ENCODE measurements around the gene FSIP2.

FSIP2 gene

GRCh38 chr2:185780890-185781289, 42.3 kb downstream of the FSIP2 start:
- Histone ChIP-seq H3K36me3 (ENCODE audit: low read depth) (no peaks in the 10 kb centered on the region), H3K27me3 (ENCODE audit: insufficient read depth, poor library complexity, severe bottlenecking) (no peaks in the 10 kb centered on the region), H3K4me3 (ENCODE audit: severe bottlenecking) (no peak overlapping the region), H3K9me3 (ENCODE audit: severe bottlenecking) (no peaks in the 10 kb centered on the region), H3K4me1 (ENCODE audit: insufficient read depth, poor library complexity, severe bottlenecking) (no peaks in the 10 kb centered on the region), H3K27ac (ENCODE audit: poor library complexity, severe bottlenecking) (no peak overlapping the region)
- TF ChIP-seq CTCF (IDR thresholded peaks at IDR 0.05; ENCODE audit: poor library complexity, severe bottlenecking), result no peak
- DNase-seq (ENCODE audit: low spot score) (no peak), ATAC-seq (ENCODE audit: low read depth) (no peak)

- H3K27ac ChIP-seq (ENCODE audit: poor library complexity, severe bottlenecking), result no peak overlapping the region
- peaks cover 1% of the 10 kb centered on the region for H3K4me1 ChIP-seq (ENCODE audit: insufficient read depth, poor library complexity, severe bottlenecking)
- TF ChIP-seq CTCF (IDR thresholded peaks at IDR 0.05; ENCODE audit: poor library complexity, severe bottlenecking), result no peak
- no peaks in the 10 kb centered on the region for H3K36me3 ChIP-seq (ENCODE audit: low read depth)
- ATAC-seq (ENCODE audit: low read depth), result no peak
- no peaks in the 10 kb centered on the region for H3K27me3 ChIP-seq (ENCODE audit: insufficient read depth, poor library complexity, severe bottlenecking)
- no peak overlapping the region for H3K4me3 ChIP-seq (ENCODE audit: severe bottlenecking)
- no peak for DNase-seq (ENCODE audit: low spot score)
- peaks cover 2% of the 10 kb centered on the region for H3K9me3 ChIP-seq (ENCODE audit: severe bottlenecking)
These were observed 43.7 kb downstream of the FSIP2 start for GRCh38 chr2:185782223-185782769.

GRCh38 chr2:185785156-185785555, 46.6 kb downstream of the FSIP2 start:
- TF ChIP-seq CTCF (IDR thresholded peaks at IDR 0.05; ENCODE audit: poor library complexity, severe bottlenecking), result no peak
- Histone ChIP-seq H3K9me3 (ENCODE audit: severe bottlenecking) (peaks cover 2% of the 10 kb centered on the region), H3K27ac (ENCODE audit: poor library complexity, severe bottlenecking) (no peak overlapping the region), H3K4me3 (ENCODE audit: severe bottlenecking) (no peak overlapping the region), H3K27me3 (ENCODE audit: insufficient read depth, poor library complexity, severe bottlenecking) (no peaks in the 10 kb centered on the region), H3K36me3 (ENCODE audit: low read depth) (no peaks in the 10 kb centered on the region), H3K4me1 (ENCODE audit: insufficient read depth, poor library complexity, severe bottlenecking) (peaks cover 3% of the 10 kb centered on the region)
- DNase-seq (ENCODE audit: low spot score) (no peak), ATAC-seq (ENCODE audit: low read depth) (no peak)

- Histone ChIP-seq H3K4me3 (ENCODE audit: severe bottlenecking) (no peak overlapping the region), H3K9me3 (ENCODE audit: severe bottlenecking) (peaks cover 2% of the 10 kb centered on the region)
- no peak for ATAC-seq (ENCODE audit: low read depth)
These were observed 47.4 kb downstream of the FSIP2 start for GRCh38 chr2:185785851-185786473.

More at GRCh38 chr2:185785851-185786473, 47.4 kb downstream of the FSIP2 start:
- Histone ChIP-seq H3K27ac (ENCODE audit: poor library complexity, severe bottlenecking) (no peak overlapping the region), H3K27me3 (ENCODE audit: insufficient read depth, poor library complexity, severe bottlenecking) (no peaks in the 10 kb centered on the region), H3K36me3 (ENCODE audit: low read depth) (no peaks in the 10 kb centered on the region), H3K4me1 (ENCODE audit: insufficient read depth, poor library complexity, severe bottlenecking) (peaks cover 3% of the 10 kb centered on the region)
- no peak for TF ChIP-seq CTCF (IDR thresholded peaks at IDR 0.05; ENCODE audit: poor library complexity, severe bottlenecking)
- DNase-seq (ENCODE audit: low spot score), result no peak

All from RWPE2 (cell line).